Esophagus squamous epithelium (tissue), 5 donors: ENCODE data around the gene PEAK1. TPM values are rescaled to one million over a fixed set of nuclear protein-coding genes. Genes with fewer than 3 reads are reported as not detected.

Source experiments
- DNase-seq: peaks from one replicate; lab custom pipeline; 2025; lab: John Stamatoyannopoulos, UW
- H3K27ac ChIP-seq, 4 donors: fragments of 200-600 bp; sonication (generic); one replicate each; pipeline ENCODE4 v1.5.1; 2016 to 2019; ENCODE audit warnings: mild to moderate bottlenecking in 1 of 4
- H3K27me3 ChIP-seq, 4 donors: fragments of 200-600 bp; sonication (generic); 1 replicate in 3 of 4; 2 replicates in 1 of 4; pipeline versions ENCODE4 v1.5.1 to v1.6.0; 2017 to 2021; ENCODE audit warnings: antibody characterized with exemption in 1 of 4
- H3K36me3 ChIP-seq, 3 donors: fragments of 200-600 bp; sonication (generic); one replicate each; pipeline ENCODE4 v1.5.1; 2016 to 2019
- H3K4me1 ChIP-seq, 3 donors: fragments of 200-600 bp; sonication (generic); one replicate each; pipeline ENCODE4 v1.5.1; 2017 to 2019
- H3K4me3 ChIP-seq, 4 donors: fragments of 200-600 bp; sonication (generic); 1 replicate in 3 of 4; 2 replicates in 1 of 4; pipeline ENCODE4 v1.5.1; 2016 to 2019; ENCODE audit warnings: mild to moderate bottlenecking in 2 of 4, moderate library complexity in 1 of 4
- H3K9me3 ChIP-seq, 3 donors: fragments of 200-600 bp; sonication (generic); one replicate each; pipeline ENCODE4 v1.5.1; 2016 to 2019
- POLR2A ChIP-seq, 4 donors: fragments of 450-650 bp; IDR thresholded peaks; one replicate each; pipeline ENCODE4 v1.6.1; 2017; ENCODE audit warnings: antibody characterized with exemption in 4 of 4, mild to moderate bottlenecking in 4 of 4, moderate library complexity in 3 of 4
- WGBS, 2 donors: methylation state at CpG; one replicate each; pipeline ENCODE4 v1.1.5; 2018; 5-methylcytosine and 5-hydroxymethylcytosine counted together
- intact Hi-C: fragments of 100-400 bp; cut with DNase I; formaldehyde crosslinking; loops from one replicate; pipeline ENCODE4 v1.15.0; 2022
- total RNA-seq, 4 donors: library from RNA; depleted of rRNA; stranded (reverse); fragments of >200 nt; gene quantifications; one replicate each; pipeline ENCODE4 v1.1.0, GENCODE V29; 2016
- TF ChIP-seq, protein P1 (sequence below), 6 experiments: fragments of 450-650 bp in 4 of 6; fragments of 200-600 bp in 2 of 6; sonication (generic) in 2 of 6; IDR thresholded peaks; one replicate each; pipeline ENCODE4 v1.5.1; 2016 to 2019; ENCODE audit warnings: antibody characterized with exemption in 6 of 6, mild to moderate bottlenecking in 4 of 6, moderate library complexity in 4 of 6
- donor health status: DM: yes; HTN: yes; CAD: no.

The PEAK1 gene
- total RNA-seq, 4 donors from 2014 or later: 8.6 to 47.3 (median 14.0) TPM

DNA sequence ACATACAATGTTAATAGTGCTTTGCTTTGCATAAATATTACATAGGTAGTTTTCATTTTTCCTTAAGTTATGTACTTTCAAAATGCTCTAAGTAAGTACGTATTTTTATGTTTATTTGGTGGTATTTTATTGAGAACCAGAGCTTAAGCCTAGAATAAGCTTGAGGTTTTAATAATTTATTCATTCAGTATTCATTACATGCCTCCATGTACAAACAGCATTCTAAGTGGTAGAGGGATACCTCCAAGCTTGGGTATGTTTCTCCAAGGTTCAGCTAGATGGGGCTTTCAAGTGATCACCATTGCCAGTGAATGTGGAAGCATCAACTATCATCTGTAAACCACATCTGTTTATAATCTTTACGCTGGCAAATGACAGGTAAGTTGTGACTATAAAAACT, 52.3 kb downstream of the PEAK1 start:
- H3K27me3 ChIP-seq: no peaks in the 10 kb centered on the region
- H3K4me3 ChIP-seq: no peak overlapping the region
- H3K4me1 ChIP-seq: no peaks in the 10 kb centered on the region
- intact Hi-C loops: no loop called here
- whole genome bisulfite sequencing, 2 donors: 85 to 94% methylated on average over 2 of the region's 2 CpGs
- no peak for DNase-seq
- H3K27ac ChIP-seq: no peak overlapping the region
- no peaks in the 10 kb centered on the region for H3K9me3 ChIP-seq
- H3K36me3 ChIP-seq: peaks cover 0 to 14% (median 0%) of the 10 kb centered on the region in 3 donors
- no peak for TF ChIP-seq POLR2A (IDR thresholded peaks at IDR 0.05)
- TF ChIP-seq, protein P1, sequence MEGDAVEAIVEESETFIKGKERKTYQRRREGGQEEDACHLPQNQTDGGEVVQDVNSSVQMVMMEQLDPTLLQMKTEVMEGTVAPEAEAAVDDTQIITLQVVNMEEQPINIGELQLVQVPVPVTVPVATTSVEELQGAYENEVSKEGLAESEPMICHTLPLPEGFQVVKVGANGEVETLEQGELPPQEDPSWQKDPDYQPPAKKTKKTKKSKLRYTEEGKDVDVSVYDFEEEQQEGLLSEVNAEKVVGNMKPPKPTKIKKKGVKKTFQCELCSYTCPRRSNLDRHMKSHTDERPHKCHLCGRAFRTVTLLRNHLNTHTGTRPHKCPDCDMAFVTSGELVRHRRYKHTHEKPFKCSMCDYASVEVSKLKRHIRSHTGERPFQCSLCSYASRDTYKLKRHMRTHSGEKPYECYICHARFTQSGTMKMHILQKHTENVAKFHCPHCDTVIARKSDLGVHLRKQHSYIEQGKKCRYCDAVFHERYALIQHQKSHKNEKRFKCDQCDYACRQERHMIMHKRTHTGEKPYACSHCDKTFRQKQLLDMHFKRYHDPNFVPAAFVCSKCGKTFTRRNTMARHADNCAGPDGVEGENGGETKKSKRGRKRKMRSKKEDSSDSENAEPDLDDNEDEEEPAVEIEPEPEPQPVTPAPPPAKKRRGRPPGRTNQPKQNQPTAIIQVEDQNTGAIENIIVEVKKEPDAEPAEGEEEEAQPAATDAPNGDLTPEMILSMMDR (IDR thresholded peaks at IDR 0.05): no peak

DNA sequence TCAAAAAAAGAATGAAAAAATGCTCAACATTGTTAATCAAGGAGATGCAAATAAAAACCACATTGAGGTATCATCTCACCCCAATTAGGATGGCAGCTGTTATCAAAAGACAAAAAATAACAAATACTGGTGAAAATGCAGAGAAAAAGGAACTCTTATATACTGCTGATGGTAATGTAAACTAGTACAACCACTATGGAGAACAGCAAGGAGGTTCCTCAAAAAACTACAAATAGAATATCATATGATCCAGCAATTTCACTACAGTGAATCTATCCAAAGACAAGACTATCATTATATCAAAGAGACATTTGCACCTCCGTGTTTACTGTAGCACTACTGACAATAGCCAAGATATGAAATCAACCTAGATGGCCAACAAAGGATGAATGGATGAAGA, 58.4 kb downstream of the PEAK1 start:
- WGBS, 2 donors: 81 to 95% methylated on average over 1 of the region's 1 CpG
- H3K27ac ChIP-seq: no peak overlapping the region
- no peak overlapping the region for H3K4me3 ChIP-seq
- no peaks in the 10 kb centered on the region for H3K9me3 ChIP-seq
- no peaks in the 10 kb centered on the region for H3K27me3 ChIP-seq
- TF ChIP-seq, protein P1 (IDR thresholded peaks at IDR 0.05): no peak
- TF ChIP-seq POLR2A (IDR thresholded peaks at IDR 0.05): no peak
- peaks cover 0 to 16% (median 0%) of the 10 kb centered on the region in 3 donors for H3K36me3 ChIP-seq
- DNase-seq: no peak
- intact Hi-C loops: no loop called here
- H3K4me1 ChIP-seq: no peaks in the 10 kb centered on the region

DNA sequence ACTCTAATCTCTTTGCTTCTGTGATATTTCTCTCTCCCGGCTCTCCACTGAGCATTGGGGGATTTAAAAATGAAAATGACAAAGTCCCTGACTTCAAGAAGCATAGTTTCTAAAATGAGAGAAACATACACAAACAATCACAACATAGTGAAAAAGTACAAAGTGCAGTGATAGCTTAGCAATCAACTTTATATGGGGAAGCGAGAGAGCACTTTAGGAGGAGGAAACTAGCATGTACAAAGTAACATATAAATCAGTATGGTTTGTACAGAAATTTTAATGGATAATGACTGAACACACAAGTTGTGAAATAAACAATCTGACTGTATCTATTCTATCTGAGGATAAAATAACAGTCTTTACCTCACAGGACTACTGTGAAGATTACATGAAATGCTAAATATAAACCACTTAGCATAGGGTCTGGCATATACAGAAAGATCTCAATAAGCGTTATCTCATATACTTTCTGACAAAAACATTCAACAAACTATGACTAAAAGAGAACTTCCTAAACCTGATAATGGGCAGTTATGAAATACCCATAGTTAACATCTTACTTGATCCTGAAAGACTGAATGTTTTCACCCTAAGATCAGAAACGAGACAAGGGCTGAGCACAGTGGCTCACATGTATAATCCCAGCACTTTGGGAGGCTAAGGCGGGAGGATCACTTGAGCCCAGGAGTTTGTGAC, 61.2 kb downstream of the PEAK1 start:
- intact Hi-C loops: no loop called here
- H3K36me3 ChIP-seq: peaks cover 0 to 12% (median 0%) of the 10 kb centered on the region in 3 donors
- DNase-seq: no peak
- H3K4me3 ChIP-seq: no peak overlapping the region
- no peaks in the 10 kb centered on the region for H3K27me3 ChIP-seq
- no peak for TF ChIP-seq POLR2A (IDR thresholded peaks at IDR 0.05)
- TF ChIP-seq, protein P1 (IDR thresholded peaks at IDR 0.05): no peak
- 85 to 91% methylated on average over 5 of the region's 5 CpGs for WGBS, 2 donors
- H3K4me1 ChIP-seq: peaks cover 0 to 7% (median 5%) of the 10 kb centered on the region in 3 donors
- H3K27ac ChIP-seq: no peak overlapping the region
- no peaks in the 10 kb centered on the region for H3K9me3 ChIP-seq

- TF ChIP-seq, protein P1 (IDR thresholded peaks at IDR 0.05): no peak
- no peak for TF ChIP-seq POLR2A (IDR thresholded peaks at IDR 0.05)
- no peak for DNase-seq
- H3K4me1 ChIP-seq: peaks cover 0 to 7% (median 6%) of the 10 kb centered on the region in 3 donors
- no peaks in the 10 kb centered on the region for H3K36me3 ChIP-seq
- intact Hi-C loops: no loop called here
- WGBS, 2 donors: 93 to 97% methylated on average over 3 of the region's 3 CpGs
- H3K27ac ChIP-seq: no peak overlapping the region
- no peaks in the 10 kb centered on the region for H3K27me3 ChIP-seq
- H3K4me3 ChIP-seq: no peak overlapping the region
- H3K9me3 ChIP-seq: no peaks in the 10 kb centered on the region
These were observed 63.6 kb downstream of the PEAK1 start for GRCh38 chr15:77356305-77356704.

DNA sequence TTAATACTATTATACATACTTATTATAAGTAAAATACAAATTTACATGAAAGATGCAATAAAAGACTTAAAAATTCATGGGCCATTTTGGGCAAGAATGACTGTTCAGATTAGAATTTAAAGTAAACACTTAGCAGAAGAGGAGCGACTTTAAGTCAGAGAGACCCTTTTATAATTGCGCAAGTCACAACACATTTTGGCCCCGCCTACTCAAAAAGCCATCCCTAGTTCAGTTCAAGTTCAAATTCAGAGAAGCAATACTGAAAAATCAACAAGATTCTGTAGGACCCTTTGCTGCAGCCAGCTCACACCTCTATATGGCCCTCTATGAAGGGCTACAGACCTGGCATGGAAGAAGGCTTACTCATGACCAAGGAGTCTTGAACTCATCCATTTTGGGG, 64.6 kb downstream of the PEAK1 start:
- no peak for DNase-seq
- 82 to 94% methylated on average over 3 of the region's 3 CpGs for WGBS, 2 donors
- Histone ChIP-seq H3K27me3 (no peaks in the 10 kb centered on the region), H3K4me1 (peaks cover 0 to 7% (median 6%) of the 10 kb centered on the region in 3 donors), H3K9me3 (no peaks in the 10 kb centered on the region), H3K27ac (no peak overlapping the region), H3K36me3 (no peaks in the 10 kb centered on the region), H3K4me3 (no peak overlapping the region)
- intact Hi-C loops: no loop called here
- TF ChIP-seq, protein P1 (IDR thresholded peaks at IDR 0.05): no peak
- TF ChIP-seq POLR2A (IDR thresholded peaks at IDR 0.05): no peak
